Kidney (tissue), 14 donors: ENCODE data around the gene NAPSA. TPM values are rescaled to one million over a fixed set of nuclear protein-coding genes. Genes with fewer than 3 reads are reported as not detected.

Experiments
- DNase-seq, 5 donors: peaks; one replicate each; pipeline ENCODE4 v3.0.0-alpha.2; 2013 to 2020
- FAIRE-seq: peaks from 2 replicates; lab custom pipeline; 2012; peaks lifted over from hg19 to GRCh38; lab: Jason Lieb, UNC
- H3K27ac ChIP-seq, 2 donors: one replicate each; pipeline ENCODE4 v1.7.0; 2013; ENCODE audit warnings: low read depth in 2 of 2, low read length in 2 of 2, inconsistent platforms in 1 of 2
- H3K27me3 ChIP-seq: one replicate; pipeline ENCODE4 v1.7.1; 2013; ENCODE audit warnings: low read length, inconsistent platforms; ENCODE audit not compliant: control insufficient read depth, insufficient read depth
- H3K36me3 ChIP-seq, 3 donors: one replicate each; pipeline versions ENCODE4 v1.7.0 to v1.7.1; 2013; ENCODE audit warnings: low read length in 3 of 3, control low read depth in 1 of 3, inconsistent platforms in 1 of 3; ENCODE audit not compliant: insufficient read depth in 3 of 3, control insufficient read depth in 2 of 3
- H3K4me1 ChIP-seq, 3 donors: one replicate each; pipeline versions ENCODE4 v1.7.0 to v1.7.1; 2013; ENCODE audit warnings: low read length in 3 of 3, inconsistent platforms in 1 of 3, low read depth in 1 of 3; ENCODE audit not compliant: control insufficient read depth in 2 of 3, insufficient read depth in 2 of 3
- H3K4me3 ChIP-seq, 3 donors: one replicate each; pipeline versions ENCODE4 v1.7.0 to v1.8.1; 2013; ENCODE audit warnings: low read length in 3 of 3, control low read depth in 1 of 3, inconsistent platforms in 1 of 3
- H3K9ac ChIP-seq, 3 donors: one replicate each; pipeline versions ENCODE4 v1.7.0 to v1.7.1; 2013; ENCODE audit warnings: low read length in 3 of 3, control low read depth in 1 of 3, inconsistent platforms in 1 of 3
- H3K9me3 ChIP-seq, 3 donors: one replicate each; pipeline versions ENCODE4 v1.7.0 to v1.7.1; 2013; ENCODE audit warnings: low read length in 3 of 3, control low read depth in 1 of 3, inconsistent platforms in 1 of 3; ENCODE audit not compliant: control insufficient read depth in 2 of 3, insufficient read depth in 1 of 3
- CTCF ChIP-seq: IDR thresholded peaks from 3 replicates; pipeline ENCODE4 v1.5.1; 2012; ENCODE audit warnings: mild to moderate bottlenecking, moderate library complexity, borderline replicate concordance; ENCODE audit not compliant: insufficient read depth; ENCODE audit errors: extremely low read depth
- intact Hi-C: fragments of 100-400 bp; cut with DNase I; formaldehyde crosslinking; loops from one replicate; pipeline ENCODE4 v1.11.1; 2022
- polyA plus RNA-seq: library from polyadenylated mRNA; stranded (reverse); fragments of 350-450 nt; fragmentation: Illumina TruSeq; extraction: RNeasy Lipid Tissue Mini Kit (QIAGEN cat#74804); gene quantifications from one replicate; pipeline ENCODE4 v1.2.3, GENCODE V29; 2014; ENCODE audit warnings: low read depth, low replicate concordance; ENCODE audit not compliant: insufficient read depth
- total RNA-seq: library from RNA; stranded (reverse); fragmentation: NEBNext Ultra II Directional; extraction: Animal tissue kit (Norgen Biotek cat#: 25700); gene quantifications from one replicate; pipeline ENCODE4 v1.2.1, GENCODE V29; 2021
- donor health status: control.
- donor health status: control.
- donor health status: control.
- donor health status: control.
- donor health status: control.
- donor health status: DM: yes; HTN: yes; CAD: no.
- donor health status: Normal renal cell carcinoma (clear cell type).

The NAPSA gene
- total and polyA plus RNA-seq, 2 donors from 2014 or later: 217 to 268 TPM

DNA sequence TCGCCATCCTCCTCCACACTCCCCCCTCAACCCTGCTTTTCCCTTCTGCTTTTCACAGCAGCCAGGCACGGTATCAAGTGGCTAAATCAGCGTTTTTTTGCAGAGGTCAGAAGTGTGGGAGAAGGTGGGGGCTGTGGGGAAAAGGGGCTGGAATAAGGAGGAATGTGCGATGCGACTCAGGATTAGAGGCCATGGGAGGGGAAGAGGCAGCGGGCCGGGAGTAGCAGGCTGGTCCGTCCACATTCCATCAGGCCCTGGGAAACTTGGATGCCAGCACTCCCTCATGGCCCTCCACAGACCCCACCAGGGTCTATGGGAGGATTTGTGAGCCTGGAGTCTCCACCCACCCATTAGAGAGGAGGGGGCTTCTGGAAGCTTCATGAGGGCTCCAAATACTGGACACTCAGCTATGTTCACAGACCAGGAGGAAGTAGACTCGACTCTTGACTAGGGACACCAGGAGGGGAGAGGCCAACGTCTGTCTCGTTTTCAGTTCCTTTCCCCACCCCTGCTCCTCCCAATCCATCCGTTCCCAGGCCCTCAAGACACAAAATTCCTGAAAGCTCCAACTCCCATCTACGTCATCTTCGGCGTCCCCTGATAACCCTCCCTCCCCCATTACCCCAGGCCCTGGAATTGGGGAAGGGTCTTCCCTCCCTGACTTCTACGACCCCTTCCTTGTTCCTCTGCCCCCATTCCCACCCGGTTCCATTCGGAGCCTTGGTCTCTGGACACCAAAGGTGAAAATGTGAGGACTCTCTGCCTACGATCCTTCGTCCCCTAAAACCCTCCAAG, 33.0 kb downstream of the NAPSA start:
- H3K9me3 ChIP-seq: no peaks in the 10 kb centered on the region
- peak overlapping the region; percentile 27 to 91 (median 32) for H3K9ac ChIP-seq
- H3K4me1 ChIP-seq: peaks cover 0 to 25% (median 0%) of the 10 kb centered on the region in 3 donors
- DNase-seq: peak; percentile 56 to 91 (median 88)
- intact Hi-C loops: no loop called here
- TF ChIP-seq CTCF: no peak
- H3K27me3 ChIP-seq: peaks cover 3% of the 10 kb centered on the region
- no peak for FAIRE-seq
- peak overlapping the region; percentile 89 to 95 for H3K27ac ChIP-seq
- H3K4me3 ChIP-seq: peak overlapping the region; percentile 49 to 79 (median 63)
- no peaks in the 10 kb centered on the region for H3K36me3 ChIP-seq

- H3K4me1 ChIP-seq: peaks cover 0 to 25% (median 0%) of the 10 kb centered on the region in 3 donors
- H3K36me3 ChIP-seq: no peaks in the 10 kb centered on the region
- peak overlapping the region; percentile 8 to 91 (median 22) for H3K9ac ChIP-seq
- DNase-seq (peak in 1 of 5 donors; percentile 8), FAIRE-seq (no peak)
- no peaks in the 10 kb centered on the region for H3K9me3 ChIP-seq
- peaks cover 8% of the 10 kb centered on the region for H3K27me3 ChIP-seq
- peak overlapping the region; percentile 49 to 79 (median 63) for H3K4me3 ChIP-seq
- intact Hi-C loops: no loop called here
- peak overlapping the region; percentile 89 to 95 for H3K27ac ChIP-seq
- TF ChIP-seq CTCF: no peak
These were observed 33.5 kb downstream of the NAPSA start for GRCh38 chr19:50331994-50332243.

DNA sequence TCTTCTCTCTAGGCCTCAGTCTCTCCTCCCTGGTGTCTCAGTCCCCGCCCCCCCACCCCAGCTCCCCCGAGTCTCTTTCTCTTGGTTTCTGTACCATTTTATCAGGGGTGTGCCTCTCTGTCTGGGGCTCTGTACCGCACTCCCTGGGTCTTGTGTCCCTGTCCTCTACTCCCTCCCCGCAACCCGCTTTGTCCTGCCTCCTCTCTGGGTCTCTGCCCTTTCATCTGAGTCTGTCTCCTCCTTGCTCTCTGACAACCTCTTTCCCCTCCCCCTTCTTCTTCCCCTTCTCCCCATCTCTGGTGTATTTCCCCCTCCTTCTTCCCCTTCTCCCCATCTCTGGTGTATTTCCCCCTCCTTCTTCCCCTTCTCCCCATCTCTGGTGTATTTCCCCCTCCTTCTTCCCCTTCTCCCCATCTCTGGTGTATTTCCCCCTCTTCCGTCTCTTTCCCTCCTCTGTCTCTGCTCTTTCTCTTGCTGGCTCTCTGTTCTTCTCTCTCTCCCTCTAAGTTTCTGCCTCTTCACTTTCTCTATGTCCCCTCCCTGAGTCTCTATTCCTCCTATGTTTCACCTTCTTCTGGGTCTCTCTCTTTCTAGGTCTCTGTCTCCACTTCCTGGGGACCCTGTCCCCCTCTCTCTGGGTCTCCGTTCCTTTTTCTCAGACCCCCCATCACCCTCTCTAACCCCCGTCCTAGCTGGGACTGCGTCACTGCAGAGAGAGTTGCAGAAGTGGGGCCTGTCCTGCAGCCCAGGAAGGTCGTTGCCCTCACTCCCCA, 34.0 kb downstream of the NAPSA start:
- DNase-seq: peak in 2 of 5 donors; percentile 7 to 82
- intact Hi-C loops: no loop called here
- Histone ChIP-seq H3K4me3 (peak overlapping the region; percentile 49 to 79 (median 63)), H3K9ac (peak overlapping the region in 2 of 3 donors; percentile 22 to 91), H3K27ac (peak overlapping the region; percentile 89 to 95), H3K9me3 (no peaks in the 10 kb centered on the region), H3K4me1 (peaks cover 0 to 25% (median 0%) of the 10 kb centered on the region in 3 donors), H3K27me3 (peaks cover 9% of the 10 kb centered on the region), H3K36me3 (no peaks in the 10 kb centered on the region)
- FAIRE-seq: no peak
- TF ChIP-seq CTCF: no peak
